ENCODE results near the gene MRPS2. TPM values are rescaled to one million over a fixed set of nuclear protein-coding genes. Genes with fewer than 3 reads are reported as not detected.
A peak's percentile ranks its signal among the peaks of the same experiment; 100 is the strongest.

MRPS2 gene
- total and polyA plus RNA-seq, 2 donors (not counting 3 experiments of a cell fraction or from before 2014, with no cell fraction given): 50.8 to 231 TPM

DNA sequence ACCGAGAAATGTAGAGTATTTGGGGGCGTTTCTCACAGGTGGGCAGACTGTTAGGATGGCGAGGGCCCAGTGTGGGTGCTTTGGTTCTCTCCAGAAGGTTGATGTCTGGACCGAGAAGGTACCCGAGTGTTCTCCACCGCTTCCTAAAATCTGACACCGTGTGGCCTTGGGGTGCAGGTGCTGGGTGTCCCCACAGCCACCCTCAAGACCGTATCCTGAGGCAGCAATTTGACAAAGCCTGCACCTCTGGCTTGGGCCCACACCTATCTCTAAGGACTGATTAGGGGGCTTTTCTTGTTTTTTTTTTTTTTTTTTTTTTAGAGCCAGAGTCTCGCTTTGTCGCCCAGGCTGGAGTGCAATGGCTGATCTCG, 19.6 kb upstream of the MRPS2 start:
- Histone ChIP-seq H3K9me3 (replicated peaks; ENCODE audit: control insufficient read depth, insufficient read depth, low read length) (no peaks in the 10 kb centered on the region), H3K36me3 (ENCODE audit: control insufficient read depth in 2 of 2, extremely low read depth in 1 of 2, insufficient read depth in 2 of 2, low read length in 2 of 2) (peaks cover 0 to 18% of the 10 kb centered on the region in 2 experiments), H3K4me3 (replicated peaks in 1 of 3; ENCODE audit: insufficient read depth in 1 of 3, low read depth in 1 of 3, low read length in 3 of 3) (peak overlapping the region in 2 of 3 experiments; percentile 28 to 78), H3K27ac (ENCODE audit: insufficient read depth, low read depth, low read length) (no peak overlapping the region), H3K9me1 (replicated peaks; ENCODE audit: control insufficient read depth, extremely low read depth, insufficient read depth, low read length) (no peaks in the 10 kb centered on the region), H3K27me3 (ENCODE audit: control insufficient read depth in 2 of 2, insufficient read depth in 2 of 2, low read length in 2 of 2) (no peaks in the 10 kb centered on the region), H3K4me1 (ENCODE audit: control insufficient read depth, extremely low read depth, insufficient read depth, low read length) (peaks cover 7% of the 10 kb centered on the region), H3K79me2 (ENCODE audit: control insufficient read depth, insufficient read depth, low read length) (no peaks in the 10 kb centered on the region), H2AFZ (ENCODE audit: low read depth, low read length) (peak overlapping the region; percentile 32), H3K4me2 (ENCODE audit: insufficient read depth, low read length) (peak overlapping the region; percentile 41), H3K9ac (replicated peaks; ENCODE audit: extremely low read depth, insufficient read depth, low read length) (no peak overlapping the region), H4K20me1 (replicated peaks; ENCODE audit: control insufficient read depth, extremely low read depth, insufficient read depth, low read length) (no peaks in the 10 kb centered on the region)
- dilution Hi-C loops (cut with MboI; ENCODE audit: extremely low pct_ligation_motif_present, low sequenced_read_pairs) (no loop called here), intact Hi-C loops (cut with micrococcal nuclease) (loop anchor here (1.0 kb wide), 1 partner anchor 18 kb away; a partner anchor contains a TSS)
- ChIA-PET POLR2A (no interaction called here), CTCF (interaction anchor here (1.2 to 1.9 kb wide), 4 partner anchors 10 to 24 kb away, joined by 4 to 11 read pairs (median 7); partner anchors contain the start of gene MRPS2)
- no peak for FAIRE-seq
- BruUV-seq (replicated peaks): no TSS peak
- DNase-seq (ENCODE audit: low read depth, low spot score): no peak
- no peak for TF ChIP-seq MYC (IDR thresholded peaks at IDR 0.05; ENCODE audit: low read depth, low read length)
- TF ChIP-seq, protein P1, sequence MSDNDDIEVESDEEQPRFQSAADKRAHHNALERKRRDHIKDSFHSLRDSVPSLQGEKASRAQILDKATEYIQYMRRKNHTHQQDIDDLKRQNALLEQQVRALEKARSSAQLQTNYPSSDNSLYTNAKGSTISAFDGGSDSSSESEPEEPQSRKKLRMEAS (IDR thresholded peaks at IDR 0.05; ENCODE audit: insufficient read depth, insufficient read length): no peak
- no peak for TF ChIP-seq GATA2 (IDR thresholded peaks at IDR 0.05; ENCODE audit: insufficient read depth, insufficient read length, low read depth, low read length)
- TF ChIP-seq POLR2AphosphoS5 (IDR thresholded peaks at IDR 0.05; ENCODE audit: insufficient read depth, low read depth, low read length): no peak
- TF ChIP-seq EZH2 (IDR thresholded peaks at IDR 0.05; ENCODE audit: borderline replicate concordance, low read depth, low read length, severe bottlenecking): no peak
- no peak for TF ChIP-seq FOS (IDR thresholded peaks at IDR 0.05; ENCODE audit: borderline replicate concordance, insufficient read depth, low read length)
- no peak for TF ChIP-seq POLR2A (IDR thresholded peaks at IDR 0.05; ENCODE audit: low read depth, low read length)
- no peak for TF ChIP-seq JUN (IDR thresholded peaks at IDR 0.05; ENCODE audit: borderline replicate concordance, insufficient read depth, insufficient read length, low read depth)
- TF ChIP-seq, protein P2, sequence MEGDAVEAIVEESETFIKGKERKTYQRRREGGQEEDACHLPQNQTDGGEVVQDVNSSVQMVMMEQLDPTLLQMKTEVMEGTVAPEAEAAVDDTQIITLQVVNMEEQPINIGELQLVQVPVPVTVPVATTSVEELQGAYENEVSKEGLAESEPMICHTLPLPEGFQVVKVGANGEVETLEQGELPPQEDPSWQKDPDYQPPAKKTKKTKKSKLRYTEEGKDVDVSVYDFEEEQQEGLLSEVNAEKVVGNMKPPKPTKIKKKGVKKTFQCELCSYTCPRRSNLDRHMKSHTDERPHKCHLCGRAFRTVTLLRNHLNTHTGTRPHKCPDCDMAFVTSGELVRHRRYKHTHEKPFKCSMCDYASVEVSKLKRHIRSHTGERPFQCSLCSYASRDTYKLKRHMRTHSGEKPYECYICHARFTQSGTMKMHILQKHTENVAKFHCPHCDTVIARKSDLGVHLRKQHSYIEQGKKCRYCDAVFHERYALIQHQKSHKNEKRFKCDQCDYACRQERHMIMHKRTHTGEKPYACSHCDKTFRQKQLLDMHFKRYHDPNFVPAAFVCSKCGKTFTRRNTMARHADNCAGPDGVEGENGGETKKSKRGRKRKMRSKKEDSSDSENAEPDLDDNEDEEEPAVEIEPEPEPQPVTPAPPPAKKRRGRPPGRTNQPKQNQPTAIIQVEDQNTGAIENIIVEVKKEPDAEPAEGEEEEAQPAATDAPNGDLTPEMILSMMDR (IDR thresholded peaks at IDR 0.05; ENCODE audit: extremely low read depth in 1 of 2, insufficient read depth in 1 of 2, low read depth in 1 of 2, low read length in 2 of 2): no peak

Data from endothelial cell of umbilical vein (primary cell).